HG02623 (cell line): ENCODE results near the gene AHDC1.

Experiments used
- ATAC-seq: cut with Tn5 transposase; IDR thresholded peaks from one replicate; pipeline ENCODE4 v1.9.1; 2021; ENCODE audit warnings: moderate library complexity; ENCODE audit not compliant: unreplicated experiment

Gene AHDC1

DNA sequence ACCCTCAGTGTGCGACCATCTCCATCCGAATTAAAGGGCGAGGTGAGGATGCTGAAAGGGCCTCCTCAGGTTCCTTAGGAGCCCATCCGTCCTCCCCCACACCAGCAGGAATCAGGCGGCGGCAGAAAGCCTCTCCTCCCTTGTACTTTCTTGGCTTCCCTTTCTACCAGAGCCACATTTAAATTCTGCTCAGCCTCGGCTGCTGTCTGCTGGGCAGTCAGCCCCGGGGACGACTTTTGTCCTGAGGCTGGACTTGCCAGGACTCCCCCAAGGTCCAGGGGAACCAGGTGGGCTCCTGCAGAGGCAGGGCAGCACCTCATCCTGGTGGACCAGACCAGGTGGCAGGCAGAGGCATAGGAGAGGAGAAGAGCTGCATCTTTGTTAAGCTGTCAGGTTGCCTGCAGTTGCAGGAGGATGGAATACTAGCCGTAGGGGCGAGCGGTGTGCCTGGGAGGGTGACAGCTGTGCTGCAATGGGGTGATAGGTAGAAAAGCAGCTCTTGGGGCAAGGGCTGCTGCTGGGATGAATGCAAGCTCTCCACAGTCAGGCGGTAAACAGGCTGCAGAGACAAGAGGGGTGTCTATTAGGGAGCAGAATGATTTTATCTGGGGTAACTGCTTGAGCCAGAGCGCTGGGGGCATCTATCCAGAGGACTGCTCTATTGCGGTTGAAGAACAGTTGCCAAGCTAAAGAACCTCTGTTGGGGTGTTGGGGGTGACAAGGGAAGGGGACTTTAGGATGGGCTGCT is 67.8 kb downstream of the AHDC1 start:
- ATAC-seq: no peak

DNA sequence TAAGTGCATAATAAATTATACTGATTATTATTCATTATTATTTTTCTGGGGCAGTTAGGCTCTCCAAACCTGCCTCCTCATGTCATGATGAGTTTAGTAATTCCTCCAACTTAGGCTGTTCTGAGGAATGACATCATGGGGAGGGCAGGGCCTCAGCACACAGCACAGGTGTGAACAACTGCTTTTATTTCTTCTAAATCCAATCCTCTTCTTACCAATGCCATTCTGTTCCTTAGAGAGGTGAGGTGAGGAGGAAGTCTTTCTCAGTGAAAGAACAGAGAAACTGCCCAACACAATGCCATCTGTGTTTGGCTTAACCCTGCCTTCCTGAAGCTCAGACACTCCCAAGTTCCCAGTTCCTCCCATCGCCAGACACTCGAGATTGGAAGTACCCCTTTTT is 68.6 kb downstream of the AHDC1 start:
- no peak for ATAC-seq

DNA sequence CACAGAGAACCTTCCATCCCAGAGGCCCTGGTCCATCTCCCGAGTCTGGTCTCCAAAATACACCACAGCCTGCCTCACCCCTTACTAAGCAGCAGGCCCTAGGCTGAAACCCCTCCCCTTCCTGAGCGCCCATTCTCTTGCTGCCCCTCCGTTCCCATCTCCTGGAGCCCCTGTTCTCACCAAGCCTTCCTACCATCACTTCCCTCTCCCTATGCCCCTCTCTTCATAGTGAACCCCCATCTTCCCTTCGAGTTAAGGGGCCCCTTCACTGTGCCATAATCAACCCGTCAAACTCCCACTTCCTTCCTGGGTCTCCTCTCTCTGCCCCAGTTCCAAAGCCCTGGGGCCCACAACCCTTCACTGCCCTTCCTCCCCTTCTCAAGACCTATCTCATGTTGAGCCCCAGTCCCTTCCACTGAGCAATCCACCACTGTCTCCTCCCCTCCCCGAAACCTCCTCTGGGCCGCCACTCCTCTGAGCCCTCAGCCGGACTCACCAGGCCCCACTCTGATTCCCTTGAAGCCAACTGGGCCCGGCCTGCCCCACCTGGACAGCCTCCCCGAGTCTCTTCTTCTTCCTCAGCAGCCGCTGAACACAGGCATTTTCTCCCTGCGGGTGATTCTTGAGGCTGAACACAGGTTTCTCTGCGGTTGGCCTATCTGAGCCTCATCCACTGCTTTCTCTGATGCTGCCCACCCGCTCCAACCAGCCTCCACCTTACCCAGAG is 71.8 kb downstream of the AHDC1 start:
- ATAC-seq: no peak

DNA sequence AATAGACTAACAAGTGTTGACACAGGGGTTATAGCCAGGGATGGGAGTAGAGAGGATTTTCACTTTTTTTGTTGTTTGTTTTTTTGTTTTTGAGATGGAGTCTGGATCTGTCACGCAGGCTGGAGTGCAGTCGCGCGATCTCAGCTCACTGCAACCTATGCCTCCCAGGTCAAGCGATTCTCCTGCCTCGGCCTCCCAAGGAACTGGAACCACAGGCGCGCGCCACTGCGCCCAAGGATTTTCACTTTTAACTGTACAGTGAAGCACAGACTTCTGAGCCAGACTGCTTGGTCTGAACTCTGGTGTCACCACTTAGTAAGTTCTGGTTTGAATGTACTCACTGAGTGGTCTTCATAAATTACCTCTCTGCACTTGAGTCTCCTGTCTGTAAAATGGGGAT is 73.8 kb downstream of the AHDC1 start:
- no peak for ATAC-seq

DNA sequence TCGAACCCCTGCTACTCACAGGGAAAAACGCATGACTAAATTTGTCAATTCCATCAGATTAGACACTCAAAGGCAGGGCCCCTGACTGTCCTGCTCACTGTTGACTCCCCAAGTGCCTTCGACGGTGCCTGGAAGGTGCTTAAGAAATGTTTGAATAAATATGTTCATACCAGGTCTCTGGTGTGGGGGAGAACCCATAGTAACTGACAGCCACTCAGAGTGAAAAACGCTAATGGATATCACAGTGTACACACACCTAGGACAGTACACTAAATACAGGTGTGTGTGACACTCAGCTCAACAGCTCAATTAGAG is 74.3 kb downstream of the AHDC1 start:
- ATAC-seq: no peak

DNA sequence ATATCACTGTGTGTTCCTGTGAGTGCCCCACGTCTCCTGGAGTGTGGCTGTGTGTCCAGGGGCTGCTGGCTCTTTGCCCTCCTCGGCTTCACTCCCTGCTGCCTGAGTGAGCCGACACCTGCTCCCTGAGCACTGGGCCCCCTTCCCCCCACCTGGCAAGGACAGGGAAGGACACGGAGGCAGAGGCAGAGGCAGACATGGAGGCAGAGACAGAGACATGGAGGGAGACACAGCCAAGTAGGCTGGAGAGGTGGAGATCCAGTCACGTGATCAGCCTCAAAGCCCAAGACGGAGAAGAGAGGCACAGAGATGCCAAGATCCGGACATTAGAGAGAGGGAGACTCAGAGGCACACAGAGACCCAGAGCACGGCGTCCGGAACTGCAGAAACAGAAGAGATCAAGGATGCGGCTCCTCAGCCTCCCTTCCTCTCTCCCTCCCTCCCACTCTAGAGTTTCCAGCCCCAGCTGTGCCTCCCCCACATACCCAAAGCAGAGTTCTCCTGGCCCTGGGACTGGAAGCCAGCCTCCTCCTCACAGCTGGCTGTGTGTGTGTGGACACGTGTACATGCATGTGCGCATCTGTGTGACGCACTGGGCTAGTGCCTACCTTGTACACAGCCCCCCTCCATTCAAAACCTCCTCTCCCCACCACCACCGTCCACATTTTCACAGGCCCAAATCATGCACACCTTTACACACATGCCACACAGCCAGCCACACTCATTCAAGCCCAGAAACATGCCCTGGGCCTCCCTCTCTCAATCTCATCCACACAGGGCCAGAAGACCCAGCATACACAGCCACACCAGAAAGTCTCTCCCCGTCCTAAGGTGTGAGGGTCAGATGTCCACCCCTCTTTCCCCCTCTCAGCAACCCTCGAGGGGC is 74.9 kb downstream of the AHDC1 start:
- no peak for ATAC-seq

DNA sequence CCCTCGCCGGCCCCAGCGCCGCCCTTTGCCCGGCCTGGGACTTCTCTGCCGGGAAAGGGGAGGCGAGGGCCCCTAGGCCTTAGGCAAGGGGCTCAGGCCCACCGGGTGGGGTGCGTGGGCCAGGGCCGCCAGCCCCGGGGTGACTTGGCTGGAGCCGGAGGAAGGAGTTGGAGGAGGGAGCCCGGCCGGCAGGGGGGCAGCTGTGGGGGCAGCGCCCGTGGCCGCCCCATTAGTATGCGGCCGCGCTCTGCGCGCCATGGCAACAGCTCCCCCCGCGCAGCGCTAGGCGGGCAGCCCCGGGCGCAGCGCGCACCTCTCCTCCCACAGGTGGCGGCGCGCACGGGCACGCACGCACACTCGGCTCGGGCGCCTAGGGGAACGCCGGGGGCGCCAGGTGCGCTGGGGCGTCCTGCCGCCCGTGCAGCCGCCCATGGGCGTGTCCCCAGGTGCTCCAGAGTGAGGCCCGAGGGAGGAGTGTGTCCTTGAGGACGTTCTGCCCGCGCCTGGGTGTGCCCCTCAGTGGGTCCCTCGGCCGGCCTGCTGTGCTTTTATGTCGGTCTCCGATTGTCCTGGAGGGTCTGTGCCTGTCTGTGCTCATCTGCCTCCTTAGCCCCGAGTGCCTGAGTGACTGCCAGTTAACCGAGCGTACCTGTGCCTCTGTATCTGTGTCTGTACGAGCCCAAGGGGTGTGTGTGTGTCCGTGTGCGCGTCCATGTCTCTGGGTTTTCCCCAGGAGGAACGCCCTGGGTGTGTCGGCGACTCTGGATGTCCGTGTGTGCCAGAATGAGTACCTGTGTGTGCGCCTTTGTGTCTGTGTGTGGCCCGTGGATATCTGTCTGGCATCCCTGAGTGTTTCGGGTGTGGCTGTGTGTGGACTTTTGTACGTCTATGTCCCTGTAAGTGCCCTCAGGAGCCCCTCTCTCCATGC is 75.8 kb downstream of the AHDC1 start:
- ATAC-seq: no peak

DNA sequence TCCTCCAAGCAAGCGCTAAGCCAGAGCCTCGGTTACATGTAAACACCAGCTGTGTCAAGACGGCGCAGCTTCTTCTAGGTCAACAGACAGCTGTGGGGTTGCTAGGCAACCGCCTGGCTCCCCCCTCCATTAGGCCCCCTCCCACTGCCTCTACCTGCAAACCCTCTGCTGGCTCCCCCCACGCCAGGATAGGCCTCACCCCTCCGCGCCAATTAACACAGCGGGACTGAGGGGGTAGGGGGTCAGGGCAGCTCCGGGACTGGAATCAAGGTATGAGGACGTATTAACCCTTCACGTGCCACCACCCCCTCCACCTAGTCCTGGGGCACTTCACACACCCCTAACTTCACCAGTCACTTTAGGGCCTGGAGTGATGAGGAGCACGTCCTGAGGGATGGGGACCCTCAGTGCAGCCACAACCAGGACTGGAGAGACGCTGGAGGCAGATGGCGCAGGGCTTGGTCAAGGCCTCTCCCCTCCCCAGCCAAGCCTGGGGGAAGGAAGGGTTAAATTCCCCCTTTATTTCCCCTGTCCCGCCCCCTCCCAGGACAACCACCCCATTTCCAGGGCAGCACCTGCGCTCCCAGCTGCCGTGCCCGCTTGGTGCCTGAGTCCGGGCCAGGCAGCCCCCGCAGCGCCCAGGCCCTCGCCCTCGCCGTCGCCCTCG is 76.6 kb downstream of the AHDC1 start:
- ATAC-seq: no peak

DNA sequence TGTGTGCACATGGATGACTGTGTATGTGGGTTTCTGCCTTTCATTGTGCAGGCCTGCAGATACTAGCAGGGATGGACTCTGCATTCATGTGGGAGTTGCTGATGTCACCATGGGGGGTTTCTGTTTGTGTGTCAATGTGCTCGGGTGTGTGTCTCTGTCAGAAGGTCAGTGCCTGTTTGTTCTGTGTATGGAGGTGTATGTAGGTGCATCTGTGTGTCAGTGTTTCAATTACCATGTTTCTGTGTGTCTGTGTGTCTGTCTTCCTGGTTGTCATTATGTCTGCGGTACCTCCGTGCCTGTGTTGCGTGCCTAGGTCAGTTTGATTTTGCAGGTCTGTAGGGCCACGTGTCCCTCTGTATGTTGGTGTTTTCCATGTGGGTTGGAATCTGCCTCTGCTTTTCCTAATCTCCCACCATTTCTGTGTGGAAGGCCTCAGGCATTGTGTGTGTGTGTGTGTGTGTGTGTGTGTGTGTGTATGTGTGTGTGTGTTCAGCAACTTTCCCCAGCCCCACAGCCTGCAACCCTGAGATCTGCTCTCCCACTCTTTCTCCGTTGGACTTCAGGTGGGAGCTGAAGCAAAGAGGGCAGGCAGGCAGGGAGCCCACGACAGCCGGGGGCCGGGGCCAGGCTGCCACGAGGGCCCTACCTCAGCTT is 77.2 kb downstream of the AHDC1 start:
- ATAC-seq: no peak

DNA sequence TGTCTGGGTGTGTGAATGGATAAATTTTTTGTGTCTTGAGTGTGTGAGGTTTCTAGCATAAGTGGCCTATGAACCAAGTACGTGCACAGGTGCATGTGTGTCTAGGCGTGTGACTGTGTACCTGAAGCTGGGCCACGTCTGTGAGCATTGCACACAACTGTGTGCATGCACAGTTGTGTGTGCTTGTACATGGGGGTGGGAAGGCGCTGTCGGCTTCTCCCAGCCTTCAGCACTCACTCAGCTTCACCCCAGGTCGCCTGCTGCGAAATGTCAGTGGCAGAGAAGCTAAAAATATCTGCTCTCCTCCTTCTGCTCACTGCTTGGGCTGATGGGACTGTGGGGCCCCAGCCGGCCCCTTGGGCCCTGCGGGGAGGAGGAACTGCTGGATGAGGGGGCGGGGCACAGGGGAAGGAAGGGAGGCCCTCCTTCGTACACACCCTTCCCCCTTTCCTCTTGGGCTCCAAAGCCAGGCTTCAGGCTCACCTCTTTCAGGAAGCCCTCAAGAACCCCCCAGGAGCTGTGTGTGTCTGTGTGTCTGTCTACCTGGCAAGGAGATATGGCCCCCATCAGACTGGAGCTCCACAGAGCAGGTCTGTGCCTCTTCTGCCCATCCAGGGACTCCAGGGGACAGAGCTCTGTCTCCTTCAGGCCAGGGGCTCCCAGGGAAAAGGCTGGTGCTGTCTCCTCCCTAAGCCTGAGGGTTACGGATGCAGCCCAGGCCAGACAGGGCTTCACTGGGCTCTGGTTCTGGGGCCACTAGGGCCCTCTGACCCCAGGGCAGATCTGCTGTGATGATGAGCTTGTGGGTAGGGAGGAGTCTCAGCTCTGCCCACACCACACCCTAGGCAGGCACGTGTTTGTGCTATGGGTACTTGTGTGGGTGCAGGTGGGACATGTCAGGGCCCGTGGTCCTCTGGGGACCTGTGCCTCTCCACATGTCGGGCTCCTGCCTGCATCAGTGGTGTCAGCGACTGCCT is 78.4 kb downstream of the AHDC1 start:
- peak; percentile 41 for ATAC-seq

DNA sequence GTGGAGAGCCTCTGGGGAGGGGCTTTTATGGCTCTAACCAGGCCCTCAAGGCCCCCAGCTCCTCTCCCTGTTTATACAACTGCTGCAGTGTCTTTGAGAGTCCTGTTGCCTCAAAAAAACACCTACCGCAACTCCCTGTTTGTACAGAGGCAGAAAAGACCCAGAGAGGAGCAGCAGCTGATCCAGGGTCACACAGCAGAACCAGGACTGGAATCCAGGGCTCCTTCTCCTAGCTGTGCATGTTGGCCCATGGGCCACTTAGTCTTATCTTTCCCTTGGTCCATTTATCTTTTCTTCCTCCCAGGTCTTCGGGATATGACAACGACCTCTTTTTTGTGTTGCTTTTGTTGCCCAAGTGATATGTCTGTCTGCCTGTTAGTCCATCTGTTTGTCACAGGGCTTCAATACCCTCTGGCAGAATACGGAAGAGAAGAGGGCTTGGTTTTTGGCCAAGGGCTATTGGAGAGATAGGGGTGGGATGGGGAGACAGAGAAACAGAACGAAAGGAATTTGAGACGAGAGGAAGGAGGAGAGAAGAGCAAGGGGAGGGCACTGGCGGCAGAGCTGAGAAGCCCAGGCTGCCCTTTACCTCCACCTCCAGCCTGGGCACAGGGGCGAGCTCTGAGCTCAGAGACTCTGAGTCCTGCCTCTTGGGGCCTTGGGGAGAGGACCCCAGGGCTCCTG is 80.5 kb downstream of the AHDC1 start:
- ATAC-seq: no peak

DNA sequence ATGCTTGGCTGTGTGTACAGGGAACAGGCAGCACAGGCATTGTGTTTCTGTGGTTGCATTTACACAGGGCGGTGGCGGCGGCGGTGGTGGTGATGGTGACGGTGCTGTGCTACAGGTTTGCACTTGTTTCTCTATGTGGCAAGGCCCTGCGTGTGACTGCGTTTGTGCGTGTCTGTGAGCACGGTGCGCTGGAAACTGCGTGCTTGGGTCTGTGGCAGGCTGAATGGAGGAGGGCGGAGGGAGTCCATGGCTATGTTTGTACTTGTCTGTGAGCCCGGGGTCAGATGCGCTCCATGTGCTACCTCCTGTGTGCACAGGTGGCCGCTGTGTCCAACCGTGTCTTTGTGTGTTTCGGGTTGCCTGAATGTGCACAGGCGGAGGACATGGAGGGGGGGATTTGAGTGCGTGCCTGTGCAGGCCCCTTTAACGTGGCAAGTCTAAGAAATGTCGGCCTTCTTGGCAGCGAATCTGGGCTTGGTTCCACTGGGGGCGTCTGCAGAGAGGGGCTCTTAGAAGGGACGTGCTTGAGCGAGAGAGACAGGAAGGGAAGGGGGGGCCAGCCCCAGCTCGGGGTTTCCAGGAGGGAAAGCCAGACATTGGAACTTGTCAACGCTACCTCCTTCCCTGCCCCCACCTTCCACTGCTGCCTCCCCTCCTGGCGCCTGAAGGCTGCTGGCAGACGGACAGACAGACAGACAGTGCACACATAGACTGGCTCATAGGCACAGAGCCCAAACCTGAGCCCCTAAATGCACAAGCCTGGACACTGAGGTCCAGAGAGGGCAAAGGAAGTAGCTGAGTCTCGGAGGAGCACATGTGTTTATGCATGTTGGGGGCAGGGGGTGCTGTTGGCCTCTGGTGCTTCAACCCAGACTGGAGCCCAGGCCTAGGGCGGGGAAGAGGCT is 81.3 kb downstream of the AHDC1 start:
- ATAC-seq: no peak

DNA sequence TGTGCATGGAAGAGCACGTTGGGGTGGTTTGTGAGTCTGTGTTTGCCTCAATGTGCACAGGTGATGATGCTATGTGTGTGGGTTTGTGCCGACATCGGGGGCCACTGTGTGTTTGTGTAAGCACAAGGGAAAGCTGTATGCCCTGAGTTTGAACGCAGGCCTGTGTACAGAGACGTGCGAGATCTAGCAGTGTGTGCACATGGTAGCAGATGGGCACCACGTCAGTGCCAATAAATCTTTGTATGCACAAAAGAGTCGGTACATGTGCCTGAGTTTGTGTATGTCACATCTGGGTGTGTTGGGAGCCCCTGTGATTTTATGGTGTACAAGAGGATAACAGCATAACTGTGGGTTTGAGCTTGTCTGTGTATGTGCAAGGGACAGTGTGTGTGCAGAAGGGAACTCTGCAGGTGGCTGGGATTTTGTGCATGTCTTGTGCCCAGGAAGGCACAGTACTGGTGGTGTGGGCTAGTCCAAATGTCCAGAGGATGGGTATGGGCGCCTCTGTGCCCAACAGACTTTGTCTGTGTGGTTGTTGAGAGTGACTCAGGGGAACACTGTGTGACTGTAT is 82.0 kb downstream of the AHDC1 start:
- no peak for ATAC-seq

DNA sequence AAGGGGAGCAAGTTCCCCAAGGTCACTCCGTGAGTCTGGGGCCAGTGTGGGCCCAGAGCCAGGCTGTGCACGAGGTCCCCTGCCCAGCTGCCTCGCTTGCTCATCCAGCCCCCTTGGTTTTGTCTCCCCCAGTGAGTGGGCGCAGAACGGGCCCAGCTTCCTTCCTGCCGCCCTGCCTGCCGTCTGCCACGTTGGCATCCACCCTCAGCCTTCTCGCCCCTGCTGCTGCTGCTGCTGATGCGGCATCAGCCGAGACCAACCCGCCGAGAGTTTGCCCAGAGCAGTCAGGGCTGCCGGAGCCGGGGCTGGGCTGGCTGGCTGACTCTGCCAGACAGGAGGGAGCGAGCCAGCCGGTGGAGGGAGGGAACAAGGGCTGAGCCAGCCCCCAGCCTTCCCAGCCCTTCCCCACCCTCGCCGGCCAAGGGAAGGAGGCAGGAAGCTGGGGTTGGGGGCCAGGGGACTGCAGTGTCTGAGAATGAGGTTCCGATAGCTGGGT is 82.6 kb downstream of the AHDC1 start:
- no peak for ATAC-seq

DNA sequence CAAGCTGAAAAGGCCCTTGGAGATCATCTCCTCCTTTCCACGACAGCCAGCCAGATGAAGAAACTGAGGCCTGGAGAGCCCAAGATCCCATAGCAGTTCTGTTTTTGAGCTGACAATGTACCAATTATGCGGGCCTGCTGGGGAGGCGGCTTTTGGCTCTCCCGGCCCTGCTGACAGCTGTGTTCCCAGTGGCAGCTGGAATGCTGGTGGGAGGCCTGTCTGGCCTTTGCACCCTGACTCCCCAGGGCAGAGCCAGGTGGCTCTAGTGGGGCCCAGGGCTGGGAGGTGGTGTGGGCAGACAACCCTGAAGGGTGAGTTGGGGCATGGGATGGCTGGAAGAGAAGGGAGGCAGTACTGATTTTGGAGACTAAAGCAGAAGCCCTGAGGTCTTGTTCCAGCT is 83.3 kb downstream of the AHDC1 start:
- ATAC-seq: no peak
